HL-60 (cell line): ENCODE results near the gene SLC41A1.

ENCODE experiments used
- POLR2AphosphoS5 ChIP-seq: IDR thresholded peaks from 2 replicates; pipeline ENCODE4 v1.6.1; 2012; ENCODE audit warnings: low read depth
- TF ChIP-seq, protein P1 (sequence below): IDR thresholded peaks from 2 replicates; pipeline ENCODE4 v1.6.1; 2012; ENCODE audit warnings: low read depth; ENCODE audit not compliant: insufficient replicate concordance

DNA sequence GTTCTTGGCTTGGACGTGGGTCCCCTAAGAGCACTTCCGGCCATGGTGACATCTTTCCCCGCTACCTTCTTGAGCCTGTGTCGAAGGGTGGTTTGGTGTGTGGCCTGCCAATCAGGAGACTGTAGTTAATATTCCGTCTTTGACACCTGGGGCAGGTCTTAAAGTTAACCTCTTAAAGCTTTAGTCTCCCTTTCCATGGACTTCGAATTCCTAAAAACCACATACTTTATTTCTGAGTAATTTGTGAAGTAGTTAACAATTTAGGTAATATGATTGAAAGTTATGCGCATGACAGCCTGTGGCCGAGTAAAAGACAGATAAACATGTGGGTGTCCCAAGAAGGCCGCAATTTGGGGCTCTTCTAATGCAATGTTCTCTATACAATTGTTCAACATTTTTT, 27.6 kb downstream of the SLC41A1 start:
- no peak for TF ChIP-seq POLR2AphosphoS5
- TF ChIP-seq, protein P1, sequence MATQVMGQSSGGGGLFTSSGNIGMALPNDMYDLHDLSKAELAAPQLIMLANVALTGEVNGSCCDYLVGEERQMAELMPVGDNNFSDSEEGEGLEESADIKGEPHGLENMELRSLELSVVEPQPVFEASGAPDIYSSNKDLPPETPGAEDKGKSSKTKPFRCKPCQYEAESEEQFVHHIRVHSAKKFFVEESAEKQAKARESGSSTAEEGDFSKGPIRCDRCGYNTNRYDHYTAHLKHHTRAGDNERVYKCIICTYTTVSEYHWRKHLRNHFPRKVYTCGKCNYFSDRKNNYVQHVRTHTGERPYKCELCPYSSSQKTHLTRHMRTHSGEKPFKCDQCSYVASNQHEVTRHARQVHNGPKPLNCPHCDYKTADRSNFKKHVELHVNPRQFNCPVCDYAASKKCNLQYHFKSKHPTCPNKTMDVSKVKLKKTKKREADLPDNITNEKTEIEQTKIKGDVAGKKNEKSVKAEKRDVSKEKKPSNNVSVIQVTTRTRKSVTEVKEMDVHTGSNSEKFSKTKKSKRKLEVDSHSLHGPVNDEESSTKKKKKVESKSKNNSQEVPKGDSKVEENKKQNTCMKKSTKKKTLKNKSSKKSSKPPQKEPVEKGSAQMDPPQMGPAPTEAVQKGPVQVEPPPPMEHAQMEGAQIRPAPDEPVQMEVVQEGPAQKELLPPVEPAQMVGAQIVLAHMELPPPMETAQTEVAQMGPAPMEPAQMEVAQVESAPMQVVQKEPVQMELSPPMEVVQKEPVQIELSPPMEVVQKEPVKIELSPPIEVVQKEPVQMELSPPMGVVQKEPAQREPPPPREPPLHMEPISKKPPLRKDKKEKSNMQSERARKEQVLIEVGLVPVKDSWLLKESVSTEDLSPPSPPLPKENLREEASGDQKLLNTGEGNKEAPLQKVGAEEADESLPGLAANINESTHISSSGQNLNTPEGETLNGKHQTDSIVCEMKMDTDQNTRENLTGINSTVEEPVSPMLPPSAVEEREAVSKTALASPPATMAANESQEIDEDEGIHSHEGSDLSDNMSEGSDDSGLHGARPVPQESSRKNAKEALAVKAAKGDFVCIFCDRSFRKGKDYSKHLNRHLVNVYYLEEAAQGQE: no peak
